SK-N-SH (cell line): ENCODE measurements around the gene SLC26A1. TPM values are rescaled to one million over a fixed set of nuclear protein-coding genes. Genes with fewer than 3 reads are reported as not detected.

Source experiments
- CTCF ChIA-PET: fragments of 300-600, 350-600 bp; formaldehyde crosslinking; extraction: SDS; loops from one replicate; lab custom pipeline; 2021; lab: Yijun Ruan, JAX
- POLR2A ChIA-PET: fragments of 350-600 bp; sonication (Branson Sonifier 250); formaldehyde crosslinking; extraction: SDS; loops from one replicate; lab custom pipeline; 2020; ENCODE audit warnings: antibody characterized with exemption, inconsistent platforms; lab: Yijun Ruan, JAX
- DNase-seq: peaks from one replicate; pipeline ENCODE4 v3.0.0; 2012
- H2AFZ ChIP-seq: fragments of 200-600 bp; sonication (generic); 2 replicates; pipeline ENCODE4 v1.8.1; 2016; ENCODE audit warnings: antibody characterized with exemption, mild to moderate bottlenecking, low read depth
- H3F3A ChIP-seq: fragments of 200-600 bp; sonication (generic); replicated peaks from 2 replicates; pipeline ENCODE3; 2016; ENCODE audit warnings: antibody characterized with exemption, mild to moderate bottlenecking; ENCODE audit not compliant: insufficient read depth
- H3K27ac ChIP-seq, 2 experiments: fragments of 200-500 bp in 1 of 2; fragments of 200-600 bp in 1 of 2; sonication (Bioruptor generic) in 1 of 2; sonication (generic), shearing (Covaris generic) in 1 of 2; 2 replicates each; pipeline versions ENCODE4 v1.5.1 to v1.6.1; 2014 to 2016; ENCODE audit warnings: low read depth in 2 of 2, inconsistent platforms in 1 of 2, low read length in 1 of 2, mild to moderate bottlenecking in 1 of 2, mixed read lengths in 1 of 2
- H3K27me3 ChIP-seq: fragments of 200-600 bp; sonication (generic), shearing (Covaris generic); 2 replicates; pipeline ENCODE4 v1.6.1; 2016; ENCODE audit warnings: mixed run types; ENCODE audit not compliant: insufficient read depth
- H3K36me3 ChIP-seq, 2 experiments: fragments of 200-500 bp in 1 of 2; fragments of 200-600 bp in 1 of 2; sonication (Bioruptor generic) in 1 of 2; sonication (generic) in 1 of 2; replicated peaks in 1 of 2; 2 replicates each; pipeline versions ENCODE3 to v1.5.1; 2014 to 2016; ENCODE audit warnings: low read length in 1 of 2, mild to moderate bottlenecking in 1 of 2; ENCODE audit not compliant: insufficient read depth in 2 of 2, control insufficient read depth in 1 of 2
- H3K4me1 ChIP-seq, 2 experiments: fragments of 200-500 bp in 1 of 2; fragments of 200-600 bp in 1 of 2; sonication (Bioruptor generic) in 1 of 2; sonication (generic), shearing (Covaris generic) in 1 of 2; 2 replicates each; pipeline versions ENCODE4 v1.5.1 to v1.6.1; 2014 to 2016; ENCODE audit warnings: low read depth in 1 of 2, low read length in 1 of 2, mixed run types in 1 of 2; ENCODE audit not compliant: insufficient read depth in 2 of 2, control insufficient read depth in 1 of 2
- H3K4me2 ChIP-seq: fragments of 200-600 bp; sonication (generic), shearing (Covaris generic); 2 replicates; pipeline ENCODE4 v1.6.1; 2017; ENCODE audit warnings: mixed run types
- H3K4me3 ChIP-seq, 2 experiments: fragments of 200-500 bp in 1 of 2; fragments of 200-600 bp in 1 of 2; sonication (Bioruptor generic) in 1 of 2; sonication (generic), shearing (Covaris generic) in 1 of 2; 2 replicates each; pipeline versions ENCODE4 v1.5.1 to v1.8.1; 2014 to 2016; ENCODE audit warnings: low read depth in 2 of 2, inconsistent platforms in 1 of 2, low read length in 1 of 2, mild to moderate bottlenecking in 1 of 2, mixed read lengths in 1 of 2, moderate library complexity in 1 of 2
- H3K79me2 ChIP-seq: fragments of 200-600 bp; sonication (generic); 2 replicates; pipeline ENCODE4 v1.8.1; 2017; ENCODE audit warnings: mild to moderate bottlenecking; ENCODE audit not compliant: insufficient read depth
- H3K9ac ChIP-seq: fragments of 200-600 bp; sonication (generic); 2 replicates; pipeline ENCODE4 v1.6.1; 2017; ENCODE audit warnings: mixed run types
- H3K9me2 ChIP-seq: fragments of 200-600 bp; sonication (generic); 2 replicates; pipeline ENCODE4 v1.6.1; 2017; ENCODE audit warnings: mixed run types
- H3K9me3 ChIP-seq: fragments of 200-600 bp; sonication (generic); 2 replicates; pipeline ENCODE4 v1.6.1; 2017; ENCODE audit warnings: mixed run types, mild to moderate bottlenecking, moderate library complexity
- H4K20me1 ChIP-seq: fragments of 200-600 bp; sonication (generic); 2 replicates; pipeline ENCODE4 v1.6.1; 2017; ENCODE audit warnings: mild to moderate bottlenecking, mixed run types; ENCODE audit not compliant: insufficient read depth
- EZH2phosphoT487 ChIP-seq: fragments of 200-600 bp; sonication (generic); IDR thresholded peaks from 2 replicates; pipeline ENCODE4 v1.6.1; 2017; ENCODE audit warnings: low read depth, mixed run types, mild to moderate bottlenecking, antibody characterized with exemption, moderate library complexity, borderline replicate concordance
- GATA2 ChIP-seq: sonication (generic); formaldehyde crosslinking; IDR thresholded peaks from 2 replicates; pipeline ENCODE4 v1.5.0; 2020; ENCODE audit warnings: mild to moderate bottlenecking, missing genetic modification reagents
- NFIC ChIP-seq: IDR thresholded peaks from 2 replicates; pipeline ENCODE4 v1.4.0; 2012; ENCODE audit warnings: borderline replicate concordance
- PBX3 ChIP-seq: IDR thresholded peaks from 2 replicates; pipeline ENCODE4; 2012
- POLR2AphosphoS5 ChIP-seq: IDR thresholded peaks from 2 replicates; pipeline ENCODE4 v1.6.1; 2012; ENCODE audit warnings: low read depth, low read length
- REST ChIP-seq: IDR thresholded peaks from 2 replicates; pipeline ENCODE4 v1.6.1; 2012; ENCODE audit warnings: mild to moderate bottlenecking, low read depth, low read length, moderate library complexity
- SIN3A ChIP-seq: IDR thresholded peaks from 2 replicates; pipeline ENCODE4 v1.6.1; 2012; ENCODE audit warnings: low read depth, mild to moderate bottlenecking, low read length, moderate library complexity, borderline replicate concordance
- TAF1 ChIP-seq: IDR thresholded peaks from 2 replicates; pipeline ENCODE4 v1.6.1; 2012; ENCODE audit warnings: low read depth, mild to moderate bottlenecking, low read length, moderate library complexity, borderline replicate concordance
- WGBS: methylation state at CpG from one replicate; pipeline ENCODE4 v1.1.6; 2017; ENCODE audit warnings: low lambda C conversion rate; 5-methylcytosine and 5-hydroxymethylcytosine counted together
- polyA plus RNA-seq, 3 experiments: library from polyadenylated mRNA; depleted of rRNA; stranded (reverse); fragments of >200 nt; gene quantifications; 2 replicates each; pipeline ENCODE4 v1.2.3, GENCODE V29; 2012
- TF ChIP-seq, protein P1 (sequence below): IDR thresholded peaks from 2 replicates; pipeline ENCODE4 v1.4.0; 2012; ENCODE audit warnings: low read depth, borderline replicate concordance
- TF ChIP-seq, protein P2 (sequence below): IDR thresholded peaks from 2 replicates; pipeline ENCODE4 v1.4.0; 2012; ENCODE audit warnings: low read depth

Gene SLC26A1
- polyA plus RNA-seq, 1 of the 3 experiments (the other 2 are of a cell fraction) = 0.05 TPM

GRCh38 chr4:1010395-1011021 is 17.3 kb upstream of the SLC26A1 start:
- Histone ChIP-seq H3K9me2 (no peaks in the 10 kb centered on the region), H3K9me3 (no peaks in the 10 kb centered on the region), H4K20me1 (0 out of 2 replicates have a peak, but pooled peaks cover 7% of the 10 kb centered on the region), H3K4me2 (peak overlapping the region; percentile 93), H3K4me1 (peaks cover 0 to 15% of the 10 kb centered on the region in 2 experiments; a peak in 1 of 4 replicates), H3K4me3 (peak overlapping the region; percentile 32 to 46; a peak in 3 of 4 replicates), H3K27me3 (peaks cover 43% of the 10 kb centered on the region), H3K36me3 (no peaks in the 10 kb centered on the region), H3K27ac (no peak overlapping the region), H3K9ac (no peak overlapping the region)
- DNase-seq = no peak
- POLR2A ChIA-PET = no interaction called here
- TF ChIP-seq, protein P1, sequence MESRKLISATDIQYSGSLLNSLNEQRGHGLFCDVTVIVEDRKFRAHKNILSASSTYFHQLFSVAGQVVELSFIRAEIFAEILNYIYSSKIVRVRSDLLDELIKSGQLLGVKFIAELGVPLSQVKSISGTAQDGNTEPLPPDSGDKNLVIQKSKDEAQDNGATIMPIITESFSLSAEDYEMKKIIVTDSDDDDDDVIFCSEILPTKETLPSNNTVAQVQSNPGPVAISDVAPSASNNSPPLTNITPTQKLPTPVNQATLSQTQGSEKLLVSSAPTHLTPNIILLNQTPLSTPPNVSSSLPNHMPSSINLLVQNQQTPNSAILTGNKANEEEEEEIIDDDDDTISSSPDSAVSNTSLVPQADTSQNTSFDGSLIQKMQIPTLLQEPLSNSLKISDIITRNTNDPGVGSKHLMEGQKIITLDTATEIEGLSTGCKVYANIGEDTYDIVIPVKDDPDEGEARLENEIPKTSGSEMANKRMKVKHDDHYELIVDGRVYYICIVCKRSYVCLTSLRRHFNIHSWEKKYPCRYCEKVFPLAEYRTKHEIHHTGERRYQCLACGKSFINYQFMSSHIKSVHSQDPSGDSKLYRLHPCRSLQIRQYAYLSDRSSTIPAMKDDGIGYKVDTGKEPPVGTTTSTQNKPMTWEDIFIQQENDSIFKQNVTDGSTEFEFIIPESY = no peak
- TF ChIP-seq, protein P2, sequence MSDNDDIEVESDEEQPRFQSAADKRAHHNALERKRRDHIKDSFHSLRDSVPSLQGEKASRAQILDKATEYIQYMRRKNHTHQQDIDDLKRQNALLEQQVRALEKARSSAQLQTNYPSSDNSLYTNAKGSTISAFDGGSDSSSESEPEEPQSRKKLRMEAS = peak; percentile 67
- no peak for TF ChIP-seq EZH2phosphoT487
- TF ChIP-seq, all 33 proteins: peak for 1
- CTCF ChIA-PET = interaction anchor here (0.5 to 2.2 kb wide), 6 partner anchors 9 to 121 kb away, joined by 3 to 14 read pairs (median 3); partner anchors contain the start of gene IDUA
- Histone ChIP-seq H3K79me2 (no peaks in the 10 kb centered on the region), H2AFZ (peak overlapping the region; percentile 35; the same call in 1 of the 2 replicates), H3F3A (peaks cover 11% of the 10 kb centered on the region)
- WGBS = 3% methylated on average over 17 of the region's 36 CpGs

GRCh38 chr4:1009542-1010394 is 16.6 kb upstream of the SLC26A1 start:
- 0 out of 2 replicates have a peak, but pooled peaks cover 7% of the 10 kb centered on the region for H4K20me1 ChIP-seq
- H2AFZ ChIP-seq = peak overlapping the region; percentile 89; the same call in 1 of the 2 replicates
- peak overlapping the region; percentile 93 for H3K4me2 ChIP-seq
- DNase-seq = peak; percentile 97
- peaks cover 43% of the 10 kb centered on the region for H3K27me3 ChIP-seq
- H3K9me2 ChIP-seq = no peaks in the 10 kb centered on the region
- POLR2A ChIA-PET = no interaction called here
- peaks cover 0 to 15% of the 10 kb centered on the region in 2 experiments; a peak in 1 of 4 replicates for H3K4me1 ChIP-seq
- WGBS = no CpG with 5 or more reads among the region's 109 CpGs
- CTCF ChIA-PET = interaction anchor here (0.6 to 2.2 kb wide), 6 partner anchors 9 to 121 kb away, joined by 3 to 14 read pairs (median 3); partner anchors contain the start of gene IDUA
- no peaks in the 10 kb centered on the region for H3K36me3 ChIP-seq
- H3F3A ChIP-seq = peaks cover 11% of the 10 kb centered on the region
- H3K27ac ChIP-seq = no peak overlapping the region
- H3K4me3 ChIP-seq = peak overlapping the region; percentile 52 to 63
- no peaks in the 10 kb centered on the region for H3K9me3 ChIP-seq
- TF ChIP-seq NFIC = no peak
- no peak for TF ChIP-seq TAF1
- TF ChIP-seq POLR2AphosphoS5 = no peak
- TF ChIP-seq GATA2 (CRISPR knock-in tag) = no peak
- TF ChIP-seq, protein P2 = no peak
- TF ChIP-seq, protein P1 = no peak
- no peak for TF ChIP-seq PBX3
- no peak for TF ChIP-seq REST
- no peak for TF ChIP-seq SIN3A
- no peak overlapping the region for H3K9ac ChIP-seq
- no peaks in the 10 kb centered on the region for H3K79me2 ChIP-seq
